Right cardiac atrium (tissue), 5 donors: ENCODE measurements around the gene NEK4. TPM values are rescaled to one million over a fixed set of nuclear protein-coding genes. Genes with fewer than 3 reads are reported as not detected.
A peak's percentile ranks its signal among the peaks of the same experiment; 100 is the strongest.

ENCODE experiments used
- ATAC-seq, 2 donors: fragments of 200-7000 bp; cut with Tn5 transposase; one replicate each; pipeline versions ENCODE4 v1.8.0 to v1.9.1; 2020; ENCODE audit warnings: moderate library complexity in 2 of 2, mild to moderate bottlenecking in 1 of 2
- DNase-seq, 3 donors: peaks; one replicate each; pipeline ENCODE4 v3.0.0-alpha.2; 2020
- H3K27ac ChIP-seq: one replicate; pipeline ENCODE4 v1.5.1; 2013; ENCODE audit warnings: mild to moderate bottlenecking, low read length, control low read depth, moderate library complexity
- H3K27me3 ChIP-seq: one replicate; pipeline ENCODE4 v1.6.1; 2013; ENCODE audit not compliant: control insufficient read depth, insufficient read depth
- H3K4me1 ChIP-seq: one replicate; pipeline ENCODE4 v1.6.1; 2013; ENCODE audit warnings: low read length; ENCODE audit not compliant: control insufficient read depth, insufficient read depth
- H3K4me3 ChIP-seq: one replicate; pipeline ENCODE4 v1.5.1; 2013; ENCODE audit warnings: low read length, control low read depth
- H3K9me3 ChIP-seq: one replicate; pipeline ENCODE4 v1.6.1; 2013; ENCODE audit warnings: low read length; ENCODE audit not compliant: control insufficient read depth
- whole genome bisulfite sequencing: extraction: QIAGEN DNeasy Blood & Tissue Kit; methylation state at CpG from one replicate; pipeline ENCODE4 v1.1.7; 2013; 5-methylcytosine and 5-hydroxymethylcytosine counted together
- intact Hi-C, 4 donors: fragments of 100-400 bp; cut with DNase I; formaldehyde crosslinking; loops; one replicate each; pipeline versions ENCODE4 v1.11.0 to v1.14.0; 2022 to 2023
- long read RNA-seq, 4 donors: library from polyadenylated mRNA; unstranded; transcript quantifications; one replicate each; pipeline ENCODE4 v2.0.0, GENCODE V29; 2020 to 2021
- polyA plus RNA-seq: library from polyadenylated mRNA; stranded (reverse); fragments of 200-250 nt; gene quantifications from one replicate; pipeline ENCODE4 v1.2.3, GENCODE V29; 2013
- total RNA-seq, 4 donors: library from RNA; stranded (reverse); fragmentation: NEBNext Ultra II Directional; extraction: Animal tissue kit (Norgen Biotek cat#: 25700); gene quantifications; one replicate each; pipeline ENCODE4 v1.2.1, GENCODE V29; 2021
- donor health status: healthy with polysubstance abuse.
- donor health status: DM: no; HTN: yes; CAD: no.
- donor health status: DM: no; HTN: no; CAD: no.
- donor health status: DM: no; HTN: yes; CAD: no; lungs with severe emphysema.
- donor health status: DM: yes; HTN: yes; CAD: no.

NEK4 gene
- total RNA-seq (10 to 100 TPM; 16.4 to 18.2 (median 17.5) TPM), polyA plus RNA-seq (4.5 TPM)
- long read RNA-seq, donor 1, full-length matches to known transcripts = 17 of 35 reads
- long read RNA-seq, donor 1, partial matches to known transcripts = 5 of 35 reads
- long read RNA-seq, donor 1, other reads (novel, unspliced or antisense) = 13 of 35 reads
- long read RNA-seq, donor 2, full-length matches to known transcripts = 3 of 6 reads
- long read RNA-seq, donor 2, partial matches to known transcripts = 0 of 6 reads
- long read RNA-seq, donor 2, other reads (novel, unspliced or antisense) = 3 of 6 reads
- long read RNA-seq, donor 3, full-length matches to known transcripts = 15 of 41 reads
- long read RNA-seq, donor 3, partial matches to known transcripts = 10 of 41 reads
- long read RNA-seq, donor 3, other reads (novel, unspliced or antisense) = 16 of 41 reads
- long read RNA-seq, donor 4, full-length matches to known transcripts = 2 of 8 reads
- long read RNA-seq, donor 4, partial matches to known transcripts = 3 of 8 reads
- long read RNA-seq, donor 4, other reads (novel, unspliced or antisense) = 3 of 8 reads

GRCh38 chr3:52770496-52771333 is at the start of gene NEK4:
NEK4 (minus strand) TSS chr3:52770940; CDS start chr3:52770746, 194 bp downstream.
- H3K27me3 ChIP-seq = no peaks in the 10 kb centered on the region
- under 1% methylated on average over 67 of the region's 67 CpGs for WGBS
- peak within 1 kb of the TSS; percentile 94 for H3K27ac ChIP-seq
- DNase-seq = peak; percentile 96 to 98 (median 98)
- ATAC-seq = peak; percentile 99
- H3K4me1 ChIP-seq = no peaks in the 10 kb centered on the region
- no peaks in the 10 kb centered on the region for H3K9me3 ChIP-seq
- intact Hi-C loops = no loop called here
- peak within 1 kb of the TSS; percentile 98 for H3K4me3 ChIP-seq

GRCh38 chr3:52819936-52820335 is 49.2 kb upstream of the NEK4 start:
- no peak overlapping the region for H3K4me3 ChIP-seq
- no peak for ATAC-seq
- WGBS = 79% methylated on average over 2 of the region's 2 CpGs
- DNase-seq = no peak
- H3K27ac ChIP-seq = no peak overlapping the region
- H3K27me3 ChIP-seq = no peaks in the 10 kb centered on the region
- no peaks in the 10 kb centered on the region for H3K9me3 ChIP-seq
- intact Hi-C loops = no loop called here
- no peaks in the 10 kb centered on the region for H3K4me1 ChIP-seq

GRCh38 chr3:52817860-52818259 is 47.1 kb upstream of the NEK4 start:
- Histone ChIP-seq H3K27me3 (no peaks in the 10 kb centered on the region), H3K4me3 (no peak overlapping the region), H3K4me1 (no peaks in the 10 kb centered on the region), H3K9me3 (no peaks in the 10 kb centered on the region), H3K27ac (no peak overlapping the region)
- intact Hi-C loops = no loop called here
- WGBS = 94% methylated on average over 7 of the region's 7 CpGs
- DNase-seq (peak in 1 of 3 donors; percentile 24), ATAC-seq (no peak)

- H3K27ac ChIP-seq = no peak overlapping the region
- 97% methylated on average over 10 of the region's 10 CpGs for WGBS
- no peak for ATAC-seq
These were observed 46.5 kb upstream of the NEK4 start for GRCh38 chr3:52817221-52817620.

DNA sequence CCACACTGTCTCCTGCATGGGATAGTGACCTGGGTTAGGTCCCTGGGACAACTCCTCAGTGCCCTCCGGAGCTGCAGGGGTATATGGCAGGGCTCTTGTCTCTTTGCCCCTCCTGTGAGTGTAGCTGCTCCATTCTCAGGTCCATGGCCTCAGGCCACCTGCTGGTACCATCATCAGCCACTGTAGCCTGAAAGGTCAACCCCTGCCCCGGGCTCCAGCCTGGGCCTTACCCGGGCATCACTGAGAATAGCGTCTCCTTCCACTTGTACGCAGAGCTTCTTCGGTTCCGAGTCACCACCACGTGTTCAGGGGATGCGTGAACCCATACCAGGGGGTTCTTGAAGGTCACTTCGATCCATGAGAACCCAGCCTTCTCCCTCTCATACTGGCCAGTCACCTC is 45.9 kb upstream of the NEK4 start:
- H3K4me3 ChIP-seq = no peak overlapping the region
- H3K27me3 ChIP-seq = no peaks in the 10 kb centered on the region
- ATAC-seq (no peak), DNase-seq (peak in 1 of 3 donors; percentile 13)
- H3K9me3 ChIP-seq = no peaks in the 10 kb centered on the region
- intact Hi-C loops = no loop called here
- H3K27ac ChIP-seq = no peak overlapping the region
- 93% methylated on average over 10 of the region's 10 CpGs for WGBS
- no peaks in the 10 kb centered on the region for H3K4me1 ChIP-seq

More at GRCh38 chr3:52817221-52817620, 46.5 kb upstream of the NEK4 start:
- Histone ChIP-seq H3K4me3 (no peak overlapping the region), H3K4me1 (no peaks in the 10 kb centered on the region), H3K27me3 (no peaks in the 10 kb centered on the region), H3K9me3 (no peaks in the 10 kb centered on the region)
- intact Hi-C loops = no loop called here
- peak in 1 of 3 donors; percentile 10 for DNase-seq

DNA sequence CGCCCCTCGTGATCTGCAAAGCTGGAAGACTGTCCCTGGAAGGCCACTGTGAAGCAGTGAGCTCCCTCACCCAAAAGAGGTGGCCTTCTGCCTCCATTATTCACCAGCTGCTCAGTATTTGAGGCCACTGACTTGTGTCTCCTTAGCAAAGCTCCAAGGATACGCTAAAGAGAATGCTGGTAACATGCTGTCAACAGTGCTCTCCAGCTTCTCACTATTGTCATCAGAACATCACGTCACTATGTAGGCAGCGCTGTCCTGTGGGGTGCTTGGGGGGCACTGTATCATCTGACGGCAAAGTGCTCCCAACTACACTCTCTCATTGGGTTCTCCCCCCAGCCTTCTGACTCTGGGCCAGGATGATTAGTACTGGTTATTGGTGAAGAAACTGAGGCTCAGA is 45.5 kb upstream of the NEK4 start:
- Histone ChIP-seq H3K27me3 (no peaks in the 10 kb centered on the region), H3K4me1 (no peaks in the 10 kb centered on the region), H3K27ac (no peak overlapping the region), H3K4me3 (no peak overlapping the region), H3K9me3 (no peaks in the 10 kb centered on the region)
- WGBS = 90% methylated on average over 6 of the region's 6 CpGs
- intact Hi-C loops = no loop called here
- DNase-seq (no peak), ATAC-seq (no peak)

DNA sequence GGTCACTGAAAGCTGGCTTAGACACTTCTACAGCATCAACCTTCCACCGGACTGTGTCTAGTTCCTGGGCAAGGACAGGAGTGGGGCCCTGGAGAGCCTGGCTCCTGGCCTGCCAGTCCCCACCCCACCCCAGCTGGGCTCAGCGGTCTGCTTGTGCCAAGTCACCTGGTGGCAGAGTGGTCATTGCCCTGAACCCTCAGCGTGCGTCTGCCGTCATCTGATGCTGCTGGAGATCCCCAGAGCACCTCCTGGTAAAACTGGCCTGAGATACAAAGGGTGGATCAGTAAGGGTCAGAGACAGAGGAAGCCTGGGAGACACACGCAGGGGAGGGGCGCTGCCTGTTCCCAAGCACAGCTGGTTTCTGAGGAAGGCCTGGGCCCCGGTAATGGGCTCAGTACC is 43.1 kb upstream of the NEK4 start:
- no peaks in the 10 kb centered on the region for H3K4me1 ChIP-seq
- H3K27me3 ChIP-seq = no peaks in the 10 kb centered on the region
- intact Hi-C loops = no loop called here
- H3K9me3 ChIP-seq = no peaks in the 10 kb centered on the region
- 82% methylated on average over 8 of the region's 8 CpGs for WGBS
- DNase-seq (peak in 1 of 3 donors; percentile 37), ATAC-seq (no peak)
- no peak overlapping the region for H3K4me3 ChIP-seq
- H3K27ac ChIP-seq = no peak overlapping the region

- Histone ChIP-seq H3K27me3 (no peaks in the 10 kb centered on the region), H3K27ac (no peak overlapping the region), H3K9me3 (no peaks in the 10 kb centered on the region), H3K4me3 (no peak overlapping the region), H3K4me1 (no peaks in the 10 kb centered on the region)
- intact Hi-C loops = no loop called here
- ATAC-seq (no peak), DNase-seq (no peak)
- WGBS = 80% methylated on average over 7 of the region's 7 CpGs
These were observed 40.8 kb upstream of the NEK4 start for GRCh38 chr3:52811452-52812011.

GRCh38 chr3:52810923-52811322 is 40.2 kb upstream of the NEK4 start:
- intact Hi-C loops = no loop called here
- 90% methylated on average over 11 of the region's 11 CpGs for WGBS
- no peak for DNase-seq
- H3K4me1 ChIP-seq = no peaks in the 10 kb centered on the region
- H3K9me3 ChIP-seq = no peaks in the 10 kb centered on the region
- peak in 1 of 2 donors; percentile 13 for ATAC-seq
- no peaks in the 10 kb centered on the region for H3K27me3 ChIP-seq
- H3K4me3 ChIP-seq = no peak overlapping the region
- H3K27ac ChIP-seq = no peak overlapping the region

DNA sequence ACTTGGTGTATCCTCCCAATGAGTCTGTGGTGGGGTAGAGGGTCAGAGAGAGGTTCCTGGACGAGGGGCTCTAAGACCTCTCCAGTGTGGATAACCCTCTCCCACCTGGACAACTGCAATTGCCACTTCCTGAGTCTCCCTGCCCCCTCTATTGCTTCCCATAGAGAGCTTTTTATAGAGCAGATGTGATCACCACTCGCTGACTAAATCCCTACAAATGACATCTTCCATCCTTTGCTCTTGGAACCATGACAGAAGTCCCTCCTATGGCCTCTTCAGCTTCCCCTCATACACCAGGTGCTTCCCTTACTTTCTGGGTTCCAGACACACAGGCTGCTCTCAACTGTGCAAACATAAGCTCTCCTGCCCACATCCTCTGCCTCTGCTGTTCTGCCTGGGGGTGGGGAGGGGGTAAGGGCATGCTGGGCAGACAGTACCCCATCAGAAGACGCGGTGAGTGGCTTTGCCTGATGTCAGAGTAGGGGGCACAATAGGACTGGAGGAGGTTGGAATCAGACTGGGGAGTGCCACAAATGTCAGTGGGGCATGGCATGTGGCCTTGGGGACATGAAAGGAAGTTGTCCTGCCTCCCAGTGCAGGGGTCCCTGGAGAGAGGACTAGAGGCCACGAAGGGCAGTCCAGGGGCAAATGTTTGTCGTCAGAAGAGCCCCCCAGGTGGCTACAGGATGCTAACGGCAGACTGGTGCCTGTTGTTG is 39.1 kb upstream of the NEK4 start:
- no peaks in the 10 kb centered on the region for H3K4me1 ChIP-seq
- ATAC-seq = no peak
- WGBS = 52% methylated on average over 7 of the region's 7 CpGs
- H3K9me3 ChIP-seq = no peaks in the 10 kb centered on the region
- H3K27me3 ChIP-seq = no peaks in the 10 kb centered on the region
- DNase-seq = no peak
- no peak overlapping the region for H3K27ac ChIP-seq
- intact Hi-C loops = no loop called here
- no peak overlapping the region for H3K4me3 ChIP-seq
